Trophoblast cell (in vitro differentiated cells and primary cell): Measurements from ENCODE around the gene VPS33A.

Source experiments
- DNase-seq, 2 donors: peaks; one replicate each; pipeline ENCODE4 v3.0.0-alpha.2; 2016
- H2AFZ ChIP-seq: 2 replicates; pipeline ENCODE4 v1.6.1; 2013; ENCODE audit warnings: low read length, moderate library complexity, mild to moderate bottlenecking; ENCODE audit not compliant: insufficient read depth, poor library complexity
- H2AK5ac ChIP-seq: 2 replicates; pipeline ENCODE4 v1.6.1; 2013; ENCODE audit warnings: mild to moderate bottlenecking, low read length
- H2BK120ac ChIP-seq: 2 replicates; pipeline ENCODE4 v1.6.1; 2013; ENCODE audit warnings: low read length, mild to moderate bottlenecking, moderate library complexity; ENCODE audit not compliant: insufficient read depth, poor library complexity
- H2BK12ac ChIP-seq: 2 replicates; pipeline ENCODE4 v1.6.1; 2013; ENCODE audit warnings: mild to moderate bottlenecking, low read length, moderate library complexity
- H2BK5ac ChIP-seq: 2 replicates; pipeline ENCODE4 v1.6.1; 2013; ENCODE audit warnings: low read length, low read depth, moderate library complexity, mild to moderate bottlenecking; ENCODE audit not compliant: poor library complexity
- H3K14ac ChIP-seq: 2 replicates; pipeline ENCODE4 v1.6.1; 2013; ENCODE audit warnings: mild to moderate bottlenecking, low read length
- H3K18ac ChIP-seq: 2 replicates; pipeline ENCODE4 v1.6.1; 2013; ENCODE audit warnings: mild to moderate bottlenecking, low read length
- H3K23ac ChIP-seq: 2 replicates; pipeline ENCODE4 v1.6.1; 2013; ENCODE audit warnings: low read length
- H3K27ac ChIP-seq: 2 replicates; pipeline ENCODE4 v1.5.1; 2013; ENCODE audit warnings: low read depth, mild to moderate bottlenecking, inconsistent platforms, low read length, moderate library complexity
- H3K27me3 ChIP-seq: 2 replicates; pipeline ENCODE4 v1.6.1; 2013; ENCODE audit warnings: inconsistent platforms, mild to moderate bottlenecking, low read length, moderate library complexity; ENCODE audit not compliant: insufficient read depth
- H3K36me3 ChIP-seq, 2 experiments: 1 replicate in 1 of 2; 2 replicates in 1 of 2; pipeline ENCODE4 v1.6.1; 2013; ENCODE audit warnings: low read length in 2 of 2, mild to moderate bottlenecking in 2 of 2, moderate library complexity in 1 of 2; ENCODE audit not compliant: insufficient read depth in 2 of 2, control insufficient read depth in 1 of 2
- H3K4ac ChIP-seq: 2 replicates; pipeline ENCODE4 v1.6.1; 2013; ENCODE audit warnings: low read depth, mild to moderate bottlenecking, low read length, moderate library complexity
- H3K4me1 ChIP-seq, 2 experiments: 1 replicate in 1 of 2; 2 replicates in 1 of 2; pipeline ENCODE4 v1.6.1; 2013; ENCODE audit warnings: low read length in 2 of 2, mild to moderate bottlenecking in 2 of 2, moderate library complexity in 1 of 2; ENCODE audit not compliant: insufficient read depth in 2 of 2, control insufficient read depth in 1 of 2
- H3K4me2 ChIP-seq: 2 replicates; pipeline ENCODE4 v1.6.1; 2013; ENCODE audit warnings: inconsistent platforms, mild to moderate bottlenecking, low read length, moderate library complexity
- H3K4me3 ChIP-seq: 2 replicates; pipeline ENCODE4 v1.5.1; 2013; ENCODE audit warnings: mild to moderate bottlenecking, low read depth, low read length, inconsistent platforms
- H3K79me1 ChIP-seq: one replicate; pipeline ENCODE4 v1.6.1; 2013; ENCODE audit warnings: low read length
- H3K79me2 ChIP-seq: 2 replicates; pipeline ENCODE4 v1.6.1; 2013; ENCODE audit warnings: low read length, mild to moderate bottlenecking; ENCODE audit not compliant: control insufficient read depth, insufficient read depth, poor library complexity
- H3K9ac ChIP-seq: 2 replicates; pipeline ENCODE4 v1.6.1; 2013; ENCODE audit warnings: mild to moderate bottlenecking, low read length
- H3K9me3 ChIP-seq: 2 replicates; pipeline ENCODE4 v1.6.1; 2013; ENCODE audit warnings: low read depth, mild to moderate bottlenecking, control low read depth, inconsistent platforms, low read length; ENCODE audit not compliant: insufficient read depth
- H4K12ac ChIP-seq: 2 replicates; pipeline ENCODE4 v1.6.1; 2013; ENCODE audit warnings: low read depth, mild to moderate bottlenecking, low read length, moderate library complexity
- H4K8ac ChIP-seq: 2 replicates; pipeline ENCODE4 v1.6.1; 2013; ENCODE audit warnings: low read depth, mild to moderate bottlenecking, low read length, moderate library complexity
- H4K91ac ChIP-seq: one replicate; pipeline ENCODE4 v1.6.1; 2013; ENCODE audit warnings: low read depth, mild to moderate bottlenecking, low read length, moderate library complexity
- WGBS: extraction: QIAGEN DNeasy Blood & Tissue Kit; methylation state at CpG from one replicate; pipeline ENCODE4 v1.1.7; 2013; ENCODE audit warnings: missing lambda C conversion rate; ENCODE audit not compliant: insufficient read length, insufficient coverage; ENCODE audit errors: extremely low coverage; 5-methylcytosine and 5-hydroxymethylcytosine counted together

The VPS33A gene

DNA sequence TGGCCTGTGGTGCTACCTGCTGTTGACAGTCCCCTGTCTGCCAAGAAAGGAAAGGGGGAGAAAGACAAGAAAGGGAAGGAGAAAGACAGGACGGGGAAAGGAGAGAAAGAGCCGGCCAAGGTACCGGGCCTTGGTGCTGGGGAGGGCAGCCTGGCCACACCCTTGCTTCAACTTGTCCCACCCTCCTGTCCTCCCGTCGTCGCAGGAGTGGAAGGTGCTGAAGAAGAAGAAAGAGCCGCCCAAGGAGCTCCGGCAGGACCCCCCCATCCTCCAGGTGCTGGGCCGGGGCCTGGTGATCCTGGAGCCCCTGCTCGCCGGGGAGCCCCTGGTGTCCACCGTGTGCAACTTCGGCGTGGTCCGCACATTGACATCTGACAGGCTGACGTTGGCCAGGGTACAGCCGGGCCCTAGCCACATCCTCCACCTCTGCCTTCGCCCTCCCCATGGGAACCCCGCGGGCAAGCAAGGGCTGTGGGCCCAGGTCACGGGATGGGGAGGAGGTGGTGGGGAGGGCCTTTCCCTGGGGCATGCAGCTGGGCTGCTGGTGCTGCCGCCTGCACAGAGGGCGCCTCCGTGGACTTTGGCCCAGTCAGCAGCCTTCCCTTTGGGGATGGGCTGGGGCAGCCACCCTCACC, 65.6 kb downstream of the VPS33A start:
- Histone ChIP-seq H3K36me3 (no peaks in the 10 kb centered on the region), H4K8ac (no peak overlapping the region), H3K4ac (no peak overlapping the region), H3K27me3 (peaks cover 13% of the 10 kb centered on the region), H2AFZ (no peak overlapping the region), H4K91ac (no peak overlapping the region), H3K14ac (no peak overlapping the region), H2BK5ac (no peak overlapping the region), H3K79me2 (no peaks in the 10 kb centered on the region), H3K4me2 (no peak overlapping the region), H3K27ac (no peak overlapping the region), H2BK12ac (no peak overlapping the region), H3K9me3 (peaks cover 1% of the 10 kb centered on the region), H3K4me3 (no peak overlapping the region), H3K79me1 (peaks cover 2% of the 10 kb centered on the region), H4K12ac (no peak overlapping the region), H3K23ac (no peak overlapping the region), H3K9ac (no peak overlapping the region), H3K4me1 (peaks cover 6 to 10% of the 10 kb centered on the region in 2 experiments), H2BK120ac (no peak overlapping the region), H3K18ac (no peak overlapping the region), H2AK5ac (no peak overlapping the region)
- no CpG with 5 or more reads among the region's 24 CpGs for WGBS
- no peak for DNase-seq

DNA sequence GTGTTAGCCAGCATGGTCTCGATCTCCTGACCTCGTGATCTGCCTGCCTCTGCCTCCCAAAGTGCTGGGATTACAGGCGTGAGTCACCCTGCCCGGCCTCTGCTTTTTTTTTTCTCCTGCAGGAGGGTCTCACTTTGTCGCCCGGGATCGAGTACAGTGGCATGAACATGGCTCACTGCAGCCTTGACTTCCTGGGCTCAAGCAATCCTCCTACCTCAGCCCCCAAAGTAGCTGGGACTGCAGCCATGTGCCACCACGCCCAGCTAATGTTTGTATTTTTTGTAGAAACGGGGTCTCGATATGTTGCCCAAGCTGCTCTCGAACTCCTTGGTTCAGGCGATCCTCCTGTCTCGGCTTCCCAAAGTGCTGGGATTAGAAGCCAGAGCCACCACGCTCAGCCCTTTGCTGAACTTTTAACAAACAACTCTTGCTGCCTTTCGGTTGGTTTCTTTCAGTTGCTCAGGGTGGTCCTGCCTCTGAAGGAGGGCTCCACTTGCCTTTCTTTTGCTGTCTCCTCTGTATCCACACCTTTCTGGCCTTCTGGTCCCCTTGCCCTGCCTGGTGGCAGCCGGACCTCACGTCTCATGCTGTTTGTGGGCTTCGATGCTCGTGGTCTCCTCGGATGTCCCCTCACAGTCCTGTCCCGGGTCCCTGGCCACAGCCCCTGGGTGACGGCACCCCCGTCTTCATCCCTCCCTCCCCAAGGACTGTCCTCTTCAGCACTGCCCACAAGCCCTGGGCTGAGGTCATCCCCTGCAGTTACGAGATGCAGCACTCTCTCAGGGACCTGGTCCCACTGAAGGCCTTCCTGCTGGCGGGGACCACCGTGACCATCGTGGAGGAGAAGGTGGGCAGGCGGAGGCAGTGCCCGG, 66.6 kb downstream of the VPS33A start:
- H4K12ac ChIP-seq, result no peak overlapping the region
- no peak overlapping the region for H3K14ac ChIP-seq
- no peak overlapping the region for H3K4me2 ChIP-seq
- no peak overlapping the region for H2AK5ac ChIP-seq
- H3K4me1 ChIP-seq, result peaks cover 6 to 10% of the 10 kb centered on the region in 2 experiments
- no peak for DNase-seq
- no peak overlapping the region for H3K9ac ChIP-seq
- H4K8ac ChIP-seq, result no peak overlapping the region
- H3K79me1 ChIP-seq, result peaks cover 2% of the 10 kb centered on the region
- no peak overlapping the region for H3K27ac ChIP-seq
- WGBS, result no CpG with 5 or more reads among the region's 29 CpGs
- H2AFZ ChIP-seq, result no peak overlapping the region
- H3K9me3 ChIP-seq, result no peaks in the 10 kb centered on the region
- no peak overlapping the region for H3K18ac ChIP-seq
- H2BK120ac ChIP-seq, result no peak overlapping the region
- H2BK5ac ChIP-seq, result no peak overlapping the region
- no peak overlapping the region for H3K4ac ChIP-seq
- H4K91ac ChIP-seq, result no peak overlapping the region
- no peak overlapping the region for H3K4me3 ChIP-seq
- H3K23ac ChIP-seq, result no peak overlapping the region
- peaks cover 10% of the 10 kb centered on the region for H3K27me3 ChIP-seq
- no peaks in the 10 kb centered on the region for H3K79me2 ChIP-seq
- H2BK12ac ChIP-seq, result no peak overlapping the region
- no peaks in the 10 kb centered on the region for H3K36me3 ChIP-seq

DNA sequence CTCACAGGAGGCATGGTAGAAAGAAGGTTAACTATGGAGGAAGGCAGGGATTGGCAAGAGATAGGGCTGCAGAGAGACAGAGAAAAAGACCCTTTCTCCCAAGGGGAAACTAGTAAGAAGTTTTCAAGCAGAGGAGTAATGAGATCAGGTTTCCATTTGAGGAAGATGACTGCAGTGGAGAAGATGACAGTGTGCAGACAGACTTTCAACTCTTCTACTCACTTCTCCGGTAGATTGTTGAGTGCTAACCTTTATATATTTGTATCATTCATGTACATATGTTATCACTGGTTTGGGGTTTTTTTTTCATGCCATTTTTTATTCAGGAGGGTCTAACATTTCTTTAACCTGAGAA, 68.7 kb downstream of the VPS33A start:
- Histone ChIP-seq H3K23ac (no peak overlapping the region), H3K14ac (no peak overlapping the region)

DNA sequence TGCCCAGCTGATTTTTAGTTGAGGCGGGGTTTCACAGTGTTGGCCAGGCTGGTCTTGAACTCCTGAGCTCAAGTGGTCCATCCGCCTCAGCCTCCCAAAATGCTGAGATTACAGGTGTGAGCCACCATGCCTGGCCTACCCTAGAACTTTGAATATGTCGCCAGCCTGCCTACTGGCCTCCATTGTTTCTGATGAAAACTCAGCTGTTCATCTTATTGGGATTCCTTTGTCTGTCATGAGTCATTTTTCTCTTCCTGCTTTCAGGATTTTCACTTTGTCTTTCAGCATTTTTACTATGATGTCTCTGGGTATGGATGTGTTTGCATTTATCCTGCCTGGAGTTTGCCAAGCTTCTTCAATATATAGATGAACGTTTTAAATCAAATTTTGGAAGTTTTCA, 70.9 kb downstream of the VPS33A start:
- no peaks in the 10 kb centered on the region for H3K36me3 ChIP-seq
- no peak overlapping the region for H2AK5ac ChIP-seq
- H3K79me1 ChIP-seq, result no peaks in the 10 kb centered on the region
- no peak overlapping the region for H3K4me3 ChIP-seq
- no peak overlapping the region for H3K9ac ChIP-seq
- no peak overlapping the region for H4K12ac ChIP-seq
- no peak overlapping the region for H2BK120ac ChIP-seq
- no peaks in the 10 kb centered on the region for H3K27me3 ChIP-seq
- H2BK12ac ChIP-seq, result no peak overlapping the region
- no peak overlapping the region for H3K4ac ChIP-seq
- no peak overlapping the region for H3K14ac ChIP-seq
- no peak overlapping the region for H3K18ac ChIP-seq
- no peak overlapping the region for H3K4me2 ChIP-seq
- no peak overlapping the region for H4K91ac ChIP-seq
- no peak overlapping the region for H2BK5ac ChIP-seq
- no CpG with 5 or more reads among the region's 4 CpGs for WGBS
- no peaks in the 10 kb centered on the region for H3K9me3 ChIP-seq
- H4K8ac ChIP-seq, result no peak overlapping the region
- no peak overlapping the region for H3K23ac ChIP-seq
- H3K79me2 ChIP-seq, result no peaks in the 10 kb centered on the region
- H3K27ac ChIP-seq, result no peak overlapping the region
- no peak for DNase-seq
- H2AFZ ChIP-seq, result no peak overlapping the region
- no peaks in the 10 kb centered on the region for H3K4me1 ChIP-seq

More for the DNA sequence above, 68.7 kb downstream of the VPS33A start:
- no peak overlapping the region for H2BK120ac ChIP-seq
- no peak overlapping the region for H3K4me3 ChIP-seq
- no peak overlapping the region for H3K9ac ChIP-seq
- H4K8ac ChIP-seq, result no peak overlapping the region
- peaks cover 0 to 2% of the 10 kb centered on the region in 2 experiments for H3K4me1 ChIP-seq
- H3K36me3 ChIP-seq, result no peaks in the 10 kb centered on the region
- H2BK5ac ChIP-seq, result no peak overlapping the region
- no peak overlapping the region for H4K91ac ChIP-seq
- H3K79me1 ChIP-seq, result no peaks in the 10 kb centered on the region
- no peak overlapping the region for H3K18ac ChIP-seq
- H3K9me3 ChIP-seq, result no peaks in the 10 kb centered on the region
- no peak for DNase-seq
- WGBS, result no CpG with 5 or more reads among the region's 1 CpG
- no peak overlapping the region for H2AFZ ChIP-seq
- no peaks in the 10 kb centered on the region for H3K27me3 ChIP-seq
- no peaks in the 10 kb centered on the region for H3K79me2 ChIP-seq
- no peak overlapping the region for H4K12ac ChIP-seq
- H2AK5ac ChIP-seq, result no peak overlapping the region
- no peak overlapping the region for H3K27ac ChIP-seq
- no peak overlapping the region for H2BK12ac ChIP-seq
- H3K4me2 ChIP-seq, result no peak overlapping the region
- no peak overlapping the region for H3K4ac ChIP-seq
